GM23338 (cell line): ENCODE measurements around the gene SIDT2. TPM values are rescaled to one million over a fixed set of nuclear protein-coding genes. Genes with fewer than 3 reads are reported as not detected.
"Not testable (repeated sequence)": the region's sequence is repeated elsewhere in the genome, so short reads cannot be mapped to it uniquely, and the experiment has no call there.

Experiments used
- ATAC-seq: fragments of 200-7000 bp; cut with Tn5 transposase; 3 replicates; pipeline ENCODE4 v1.9.1; 2020
- DNase-seq: peaks from one replicate; pipeline ENCODE4 v3.0.0-alpha.2; 2015; ENCODE audit warnings: low spot score
- H2AFZ ChIP-seq: fragments of 200-600 bp; sonication (generic); 2 replicates; pipeline ENCODE4 v1.8.0; 2016; ENCODE audit warnings: antibody characterized with exemption, mild to moderate bottlenecking, moderate library complexity
- H3F3A ChIP-seq: fragments of 200-600 bp; sonication (generic); replicated peaks from 2 replicates; pipeline ENCODE4 v1.8.0; 2017; ENCODE audit warnings: antibody characterized with exemption, mixed run types, low read depth
- H3K27ac ChIP-seq: fragments of 200-600 bp; sonication (generic); 2 replicates; pipeline ENCODE4 v1.6.1; 2016; ENCODE audit warnings: low read depth
- H3K27me3 ChIP-seq: fragments of 200-600 bp; sonication (generic); 2 replicates; pipeline ENCODE4 v1.8.0; 2016; ENCODE audit warnings: mild to moderate bottlenecking, mixed run types, moderate library complexity; ENCODE audit not compliant: insufficient read depth
- H3K36me3 ChIP-seq: fragments of 200-600 bp; sonication (generic); 2 replicates; pipeline ENCODE4 v1.8.0; 2016; ENCODE audit warnings: mild to moderate bottlenecking; ENCODE audit not compliant: insufficient read depth
- H3K4me1 ChIP-seq: fragments of 200-600 bp; sonication (generic); 2 replicates; pipeline ENCODE4 v1.8.0; 2016; ENCODE audit warnings: mild to moderate bottlenecking, moderate library complexity; ENCODE audit not compliant: insufficient read depth
- H3K4me2 ChIP-seq: fragments of 200-600 bp; sonication (generic); 2 replicates; pipeline ENCODE4 v1.7.1; 2017; ENCODE audit warnings: mixed run types
- H3K4me3 ChIP-seq: fragments of 200-600 bp; sonication (generic); 2 replicates; pipeline ENCODE4 v1.6.1; 2016; ENCODE audit warnings: mixed run types
- H3K79me2 ChIP-seq: fragments of 200-600 bp; sonication (generic); replicated peaks from 2 replicates; pipeline ENCODE4 v1.8.0; 2017; ENCODE audit warnings: mild to moderate bottlenecking; ENCODE audit not compliant: insufficient read depth
- H3K9me2 ChIP-seq: fragments of 200-600 bp; sonication (generic); 2 replicates; pipeline ENCODE4 v1.8.0; 2017; ENCODE audit not compliant: insufficient read depth
- H4K20me1 ChIP-seq: fragments of 200-600 bp; sonication (generic); replicated peaks from 2 replicates; pipeline ENCODE4 v1.8.0; 2017; ENCODE audit warnings: mild to moderate bottlenecking; ENCODE audit not compliant: insufficient read depth
- H3K27ac Mint-ChIP-seq: 2 replicates; pipeline ENCODE4 v1.8.0; 2020; ENCODE audit warnings: inconsistent platforms, mild to moderate bottlenecking, moderate library complexity, mixed read lengths
- H3K27me3 Mint-ChIP-seq: 3 replicates; pipeline ENCODE4 v1.8.0; 2022; ENCODE audit warnings: low read depth, mild to moderate bottlenecking, moderate library complexity, mixed read lengths, inconsistent platforms; ENCODE audit not compliant: insufficient read depth, poor library complexity
- H3K36me3 Mint-ChIP-seq: 3 replicates; pipeline ENCODE4 v1.8.0; 2021; ENCODE audit warnings: low read depth, mild to moderate bottlenecking, inconsistent platforms, moderate library complexity, mixed read lengths
- H3K4me1 Mint-ChIP-seq: 3 replicates; pipeline ENCODE4 v1.8.0; 2020; ENCODE audit warnings: mild to moderate bottlenecking, inconsistent platforms, mixed read lengths
- H3K4me3 Mint-ChIP-seq: 3 replicates; pipeline ENCODE4 v1.8.0; 2021; ENCODE audit warnings: moderate library complexity, mild to moderate bottlenecking, inconsistent platforms, mixed read lengths
- H3K9me3 Mint-ChIP-seq: 3 replicates; pipeline ENCODE4 v1.8.0; 2020; ENCODE audit warnings: moderate library complexity, mild to moderate bottlenecking, inconsistent platforms, mixed read lengths
- CTCF ChIP-seq, 2 experiments: fragments of 200-600 bp in 1 of 2; sonication (generic) in 1 of 2; conservative IDR thresholded peaks; 2 replicates each; pipeline versions ENCODE4 v1.5.1 to v1.6.1; 2016 to 2017; ENCODE audit warnings: antibody characterized with exemption in 2 of 2, low read depth in 2 of 2, mild to moderate bottlenecking in 2 of 2, moderate library complexity in 1 of 2
- ETS1 ChIP-seq: IDR thresholded peaks from 2 replicates; pipeline ENCODE4 v1.6.1; 2016; ENCODE audit warnings: antibody characterized with exemption
- EZH2 ChIP-seq: fragments of 200-600 bp; sonication (generic); IDR thresholded peaks from one replicate; pipeline ENCODE4 v1.8.0; 2017; ENCODE audit warnings: antibody characterized with exemption, mild to moderate bottlenecking, low read depth; ENCODE audit not compliant: unreplicated experiment
- EZH2phosphoT487 ChIP-seq: fragments of 200-600 bp; sonication (generic); IDR thresholded peaks from one replicate; pipeline ENCODE4 v1.8.1; 2018; ENCODE audit warnings: antibody characterized with exemption; ENCODE audit not compliant: unreplicated experiment
- REST ChIP-seq: IDR thresholded peaks from one replicate; pipeline ENCODE4 v1.6.1; 2018; ENCODE audit warnings: antibody characterized with exemption; ENCODE audit not compliant: unreplicated experiment
- STAT1 ChIP-seq: IDR thresholded peaks from one replicate; pipeline ENCODE4 v1.6.1; 2016; ENCODE audit warnings: antibody characterized with exemption; ENCODE audit not compliant: unreplicated experiment
- ZNF331 ChIP-seq: fragments of 250-450 bp; sonication (Bioruptor Pico); IDR thresholded peaks from 2 replicates; pipeline ENCODE4 v1.5.0; 2020; ENCODE audit warnings: low read depth, mild to moderate bottlenecking, moderate library complexity
- ZNF462 ChIP-seq: fragments of 250-450 bp; sonication (Bioruptor Pico); IDR thresholded peaks from 2 replicates; pipeline ENCODE4 v1.5.0; 2020; ENCODE audit warnings: mild to moderate bottlenecking, moderate library complexity
- polyA plus RNA-seq: library from polyadenylated mRNA; unstranded; fragments of >200 nt; fragmentation: Nextera tagmentation; extraction: Ambion mirVana; gene quantifications from 2 replicates; pipeline ENCODE4 v1.2.1, GENCODE V29; 2016
- total RNA-seq: library from RNA; depleted of rRNA; stranded (reverse); fragments of >200 nt; shearing (Covaris generic); gene quantifications from 2 replicates; pipeline ENCODE4 v1.2.3, GENCODE V29; 2014

Gene SIDT2
- total and polyA plus RNA-seq, 2 experiments from 2014 or later, result 7.5 to 12.1 TPM

GRCh38 chr11:117183178-117183577, 4.6 kb downstream of the SIDT2 start:
- not testable (repeated sequence) for H3K36me3 ChIP-seq, ATAC-seq, DNase-seq, H3K4me2 ChIP-seq, H3K9me3 Mint-ChIP-seq, H4K20me1 ChIP-seq, H3K27me3 ChIP-seq, H3K4me3 ChIP-seq, H3K9me2 ChIP-seq, H2AFZ ChIP-seq, H3K4me3 Mint-ChIP-seq, H3K36me3 Mint-ChIP-seq, H3K27ac ChIP-seq, H3K79me2 ChIP-seq, H3K27ac Mint-ChIP-seq
- H3F3A ChIP-seq, result peaks cover 14% of the 10 kb centered on the region; the same call in 1 of the 2 replicates
- peaks cover 18% of the 10 kb centered on the region for H3K4me1 ChIP-seq
- H3K4me1 Mint-ChIP-seq, result peaks cover 20% of the 10 kb centered on the region
- peaks cover 20% of the 10 kb centered on the region for H3K27me3 Mint-ChIP-seq

- H3K4me2 ChIP-seq, result no peak overlapping the region
- no peaks in the 10 kb centered on the region for H3K36me3 ChIP-seq
- H3K9me2 ChIP-seq, result no peaks in the 10 kb centered on the region
- Mint-ChIP-seq H3K27me3 (peaks cover 20% of the 10 kb centered on the region), H3K27ac (no peak overlapping the region), H3K4me3 (no peak overlapping the region), H3K36me3 (peaks cover 2% of the 10 kb centered on the region; the same call in 2 of the 3 replicates), H3K4me1 (peaks cover 20% of the 10 kb centered on the region), H3K9me3 (no peaks in the 10 kb centered on the region)
- H3F3A ChIP-seq, result peaks cover 12% of the 10 kb centered on the region; the same call in 1 of the 2 replicates
- no peaks in the 10 kb centered on the region for H3K27me3 ChIP-seq
- no peak for ATAC-seq
- H3K4me3 ChIP-seq, result no peak overlapping the region
- H3K4me1 ChIP-seq, result peaks cover 18% of the 10 kb centered on the region
- no peaks in the 10 kb centered on the region for H4K20me1 ChIP-seq
- H3K79me2 ChIP-seq, result peaks cover 5% of the 10 kb centered on the region; the same call in 1 of the 2 replicates
- no peak for DNase-seq
- no peak overlapping the region for H3K27ac ChIP-seq
- no peak overlapping the region for H2AFZ ChIP-seq
- TF ChIP-seq STAT1, result no peak
- TF ChIP-seq ZNF331 (CRISPR knock-in tag), result no peak
- TF ChIP-seq ETS1, result no peak
- TF ChIP-seq CTCF (conservative IDR thresholded peaks at IDR 0.05; ENCODE audit: low read depth in 2 of 2), result no peak
- no peak for TF ChIP-seq REST
- no peak for TF ChIP-seq ZNF462 (CRISPR knock-in tag)
- no peak for TF ChIP-seq EZH2
- no peak for TF ChIP-seq EZH2phosphoT487
Observed at GRCh38 chr11:117183724-117184349, 5.3 kb downstream of the SIDT2 start.
